Measurements from ENCODE around the gene DNM2. TPM values are rescaled to one million over a fixed set of nuclear protein-coding genes. Genes with fewer than 3 reads are reported as not detected.
"Not testable (repeated sequence)": the region's sequence is repeated elsewhere in the genome, so short reads cannot be mapped to it uniquely, and the experiment has no call there.

The DNM2 gene
- total RNA-seq, 1 donor from 2014 or later = 201 TPM

DNA sequence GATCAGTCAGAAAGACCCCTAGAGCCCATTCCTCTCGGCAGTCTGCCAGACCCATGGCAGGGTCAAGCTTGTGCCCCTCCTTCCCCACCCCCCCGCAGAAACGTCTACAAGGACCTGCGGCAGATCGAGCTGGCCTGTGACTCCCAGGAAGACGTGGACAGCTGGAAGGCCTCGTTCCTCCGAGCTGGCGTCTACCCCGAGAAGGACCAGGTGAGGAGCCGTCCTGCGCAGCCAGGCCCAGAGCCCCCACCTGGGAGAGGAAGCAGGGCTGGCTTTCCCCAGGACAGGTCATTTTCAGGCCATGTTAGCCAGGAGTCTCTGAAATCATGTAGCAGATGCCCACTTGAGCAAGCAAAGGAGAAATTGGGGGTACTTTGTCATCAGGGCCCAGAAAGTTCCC is 105.8 kb downstream of the DNM2 start:
- DNase-seq = peak; percentile 26
- no peak for ATAC-seq
- intact Hi-C loops (cut with micrococcal nuclease) = no loop called here

- peak; percentile 13 for DNase-seq
- intact Hi-C loops (cut with micrococcal nuclease) = no loop called here
- no peak for ATAC-seq
Measured at GRCh38 chr19:10826231-10826630, 108.4 kb downstream of the DNM2 start.

GRCh38 chr19:10826846-10827245 is 109.0 kb downstream of the DNM2 start:
- intact Hi-C loops (cut with micrococcal nuclease) = no loop called here
- DNase-seq (no peak), ATAC-seq (no peak)

DNA sequence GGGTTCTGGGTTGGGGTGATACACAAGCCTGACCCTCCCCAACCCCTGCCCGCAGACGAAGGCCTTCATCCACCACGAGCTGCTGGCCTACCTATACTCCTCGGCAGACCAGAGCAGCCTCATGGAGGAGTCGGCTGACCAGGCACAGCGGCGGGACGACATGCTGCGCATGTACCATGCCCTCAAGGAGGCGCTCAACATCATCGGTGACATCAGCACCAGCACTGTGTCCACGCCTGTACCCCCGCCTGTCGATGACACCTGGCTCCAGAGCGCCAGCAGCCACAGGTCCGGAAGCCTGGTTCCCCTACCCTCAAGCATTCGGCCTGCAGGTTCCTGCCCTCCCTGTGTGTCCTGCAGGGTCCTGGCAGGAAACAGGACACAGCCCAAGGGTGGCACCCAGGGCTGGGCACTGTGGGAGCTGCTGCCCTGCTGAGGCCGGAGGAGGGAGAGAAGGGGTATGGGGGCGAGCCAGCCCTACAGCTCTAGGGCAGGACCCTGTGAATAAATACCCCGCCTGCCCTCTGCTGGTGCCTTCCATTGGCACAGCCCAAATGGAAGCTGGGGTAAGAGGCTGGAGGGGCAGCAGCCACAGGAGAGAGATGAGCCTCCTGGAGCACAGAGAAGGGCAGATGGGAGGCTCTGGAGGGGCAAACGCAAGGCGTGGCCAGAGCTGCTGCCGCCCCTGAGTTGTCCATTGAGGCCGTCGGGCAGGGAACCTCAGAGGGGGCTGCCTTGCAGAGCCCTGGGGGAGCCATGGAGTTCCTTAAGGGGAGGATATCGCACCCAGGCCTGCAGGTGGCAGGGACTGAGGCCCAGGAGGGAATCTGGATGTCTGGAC is 111.3 kb downstream of the DNM2 start:
- intact Hi-C loops (cut with micrococcal nuclease) = no loop called here
- DNase-seq = peak; percentile 31
- ATAC-seq = no peak

DNA sequence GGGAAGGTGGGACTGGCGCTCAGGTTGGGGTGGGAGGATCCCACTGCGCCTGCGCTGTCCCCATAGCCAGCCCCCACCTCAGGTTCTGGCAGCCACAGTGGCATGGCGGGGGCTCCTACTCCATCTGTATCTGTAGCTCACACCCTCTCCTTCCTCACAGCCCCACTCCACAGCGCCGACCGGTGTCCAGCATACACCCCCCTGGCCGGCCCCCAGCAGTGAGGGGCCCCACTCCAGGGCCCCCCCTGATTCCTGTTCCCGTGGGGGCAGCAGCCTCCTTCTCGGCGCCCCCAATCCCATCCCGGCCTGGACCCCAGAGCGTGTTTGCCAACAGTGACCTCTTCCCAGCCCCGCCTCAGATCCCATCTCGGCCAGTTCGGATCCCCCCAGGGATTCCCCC is 112.1 kb downstream of the DNM2 start:
- intact Hi-C loops (cut with micrococcal nuclease) = no loop called here
- DNase-seq = peak; percentile 22
- no peak for ATAC-seq

DNA sequence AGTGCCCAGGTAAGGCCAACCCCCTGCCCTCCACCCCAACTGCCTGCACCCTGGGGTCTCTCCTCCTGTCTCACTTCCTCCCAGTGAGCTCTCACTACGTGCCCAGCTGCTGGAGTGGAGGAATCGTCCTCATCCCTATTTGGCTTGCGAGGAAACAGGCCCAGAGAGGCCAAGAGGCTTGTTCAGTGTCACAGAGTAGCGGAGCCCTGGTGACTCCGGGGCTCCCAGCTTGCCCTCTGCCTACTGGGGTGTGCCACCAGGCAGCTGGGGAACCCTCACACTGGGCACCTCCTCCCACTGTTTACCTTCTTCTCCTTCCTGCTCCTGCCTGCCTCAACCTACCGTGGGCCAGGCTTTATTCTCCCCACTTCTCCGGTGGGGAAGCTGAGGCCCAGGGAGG is 112.5 kb downstream of the DNM2 start:
- no peak for DNase-seq
- intact Hi-C loops (cut with micrococcal nuclease) = no loop called here

DNA sequence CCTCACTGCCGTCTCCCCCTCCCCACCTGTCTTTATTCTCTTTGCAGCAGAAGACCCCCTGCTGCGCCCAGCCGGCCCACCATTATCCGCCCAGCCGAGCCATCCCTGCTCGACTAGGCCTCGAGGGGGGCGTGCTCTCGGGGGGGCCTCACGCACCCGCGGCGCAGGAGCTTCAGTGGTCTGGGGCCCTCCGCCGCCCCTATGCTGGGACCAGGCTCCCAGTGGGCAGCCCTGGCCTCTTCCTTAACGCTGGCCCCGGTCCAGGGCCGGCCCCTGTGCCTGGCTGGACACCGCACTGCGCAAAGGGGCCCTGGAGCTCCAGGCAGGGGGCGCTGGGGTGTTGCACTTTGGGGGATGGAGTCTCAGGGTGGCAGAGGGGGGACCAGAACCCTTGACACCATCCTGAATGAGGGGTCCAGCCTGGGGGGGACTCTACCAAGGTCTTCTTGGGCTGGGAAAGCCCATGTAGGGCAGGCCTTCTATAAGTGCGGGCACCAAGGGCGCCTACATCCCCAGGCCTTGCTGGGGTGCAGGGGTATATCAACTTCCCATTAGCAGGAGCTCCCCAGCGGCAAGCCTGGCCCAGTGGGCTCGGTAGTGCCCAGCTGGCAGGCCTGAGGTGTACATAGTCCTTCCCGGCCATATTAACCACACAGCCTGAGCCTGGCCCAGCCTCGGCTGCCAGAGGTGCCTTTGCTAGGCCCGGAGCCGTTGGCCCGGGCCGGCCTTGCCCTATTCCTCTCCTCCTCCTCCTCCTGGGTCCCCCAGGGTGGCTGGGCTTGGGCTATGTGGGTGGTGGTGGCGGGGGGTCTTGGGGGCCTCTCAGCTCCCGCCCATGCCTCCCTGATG is 113.3 kb downstream of the DNM2 start:
- DNase-seq (no peak), ATAC-seq (no peak)
- intact Hi-C loops (cut with micrococcal nuclease) = no loop called here

More for the DNA sequence above, 112.5 kb downstream of the DNM2 start:
- no peak for ATAC-seq

GRCh38 chr19:10831987-10832938 is 114.4 kb downstream of the DNM2 start:
- intact Hi-C loops (cut with micrococcal nuclease) = no loop called here
- DNase-seq = no peak
- no peak for ATAC-seq

- intact Hi-C loops (cut with micrococcal nuclease) = no loop called here
- ATAC-seq (no peak), DNase-seq (no peak)
Measured at GRCh38 chr19:10832939-10833296, 115.0 kb downstream of the DNM2 start.

DNA sequence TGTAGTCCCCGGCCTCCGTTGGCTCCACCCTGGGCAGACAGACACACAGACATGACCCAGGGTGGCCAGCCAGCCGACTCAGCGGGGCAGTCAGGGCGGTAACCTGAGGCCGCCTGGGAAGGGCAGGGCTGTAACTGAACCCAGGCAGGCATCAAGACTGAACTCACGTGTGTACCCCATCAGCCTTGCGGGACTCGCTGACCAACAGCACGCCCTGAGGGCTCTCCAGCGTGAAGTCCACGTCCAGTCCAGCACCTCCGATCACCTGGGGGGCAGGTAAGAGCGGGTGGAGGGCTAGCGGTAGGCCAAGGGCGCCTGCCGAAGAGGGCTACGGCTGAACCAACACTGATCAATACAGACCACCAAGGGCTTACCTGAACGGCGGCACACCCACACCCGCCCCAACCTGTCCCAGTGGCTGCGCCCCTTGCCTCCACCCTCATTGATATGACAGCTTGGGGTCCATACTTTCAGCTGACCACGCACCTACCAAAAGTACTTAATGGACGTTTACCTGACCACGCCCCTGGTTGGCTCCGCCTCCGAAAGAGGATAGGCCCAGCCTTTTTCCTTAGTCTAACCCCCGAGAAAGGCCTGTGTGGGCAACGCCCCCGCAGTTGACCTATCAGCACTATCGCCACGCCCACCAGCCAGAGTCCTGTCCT is 117.3 kb downstream of the DNM2 start:
- DNase-seq (peak; percentile 61), ATAC-seq (no peak)
- intact Hi-C loops (cut with micrococcal nuclease) = no loop called here

DNA sequence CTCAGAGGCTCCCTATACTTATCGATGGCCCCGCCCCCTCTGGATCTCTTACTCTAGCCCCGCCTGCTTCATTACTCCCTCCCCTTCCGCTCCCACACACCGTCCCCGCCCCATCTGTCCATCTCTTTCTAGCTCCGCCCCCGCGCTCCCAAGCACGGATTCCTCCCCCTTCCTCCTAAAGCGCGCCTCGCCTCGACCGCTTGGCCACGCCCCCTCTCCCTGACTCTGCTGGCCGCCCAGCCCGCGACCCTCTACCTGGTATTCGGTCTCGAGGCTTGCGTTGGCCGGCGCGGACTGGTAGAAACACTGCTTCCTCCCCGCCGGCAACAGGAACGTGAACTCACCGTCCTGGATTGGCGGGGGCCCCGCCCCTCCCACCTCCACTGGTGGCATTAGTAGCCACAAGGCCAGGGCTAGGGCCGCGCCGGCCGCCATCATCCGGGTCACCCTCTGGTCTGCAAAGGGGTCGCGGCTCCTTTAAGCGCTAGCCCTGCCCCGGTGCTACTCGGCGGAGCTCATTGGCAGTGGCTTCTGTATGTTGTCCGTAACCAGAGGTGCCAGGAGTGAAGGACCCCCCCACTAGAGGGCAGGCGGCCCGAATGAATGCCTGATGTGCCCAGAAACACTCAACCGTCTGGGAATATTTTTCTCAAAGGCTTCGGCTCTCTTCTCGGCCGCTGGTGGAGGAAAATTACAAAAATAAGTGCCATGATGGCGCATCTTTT is 118.0 kb downstream of the DNM2 start, which contains the start of gene TMED1:
TMED1 (minus strand) TSS at position 459 of the 725 bp plus-strand sequence; CDS start at position 438, 21 bp downstream.
- ATAC-seq = peak; percentile 91
- peak; percentile 99 for DNase-seq
- intact Hi-C loops (cut with micrococcal nuclease) = no loop called here

- peak; percentile 91 for DNase-seq
- intact Hi-C loops (cut with micrococcal nuclease) = no loop called here
Measured at GRCh38 chr19:10836479-10837330, 118.8 kb downstream of the DNM2 start.

GRCh38 chr19:10837649-10838048 is 119.8 kb downstream of the DNM2 start:
- intact Hi-C loops (cut with micrococcal nuclease); ATAC-seq; DNase-seq: not testable (repeated sequence)

More at GRCh38 chr19:10836479-10837330, 118.8 kb downstream of the DNM2 start:
- ATAC-seq = peak; percentile 60

DNA sequence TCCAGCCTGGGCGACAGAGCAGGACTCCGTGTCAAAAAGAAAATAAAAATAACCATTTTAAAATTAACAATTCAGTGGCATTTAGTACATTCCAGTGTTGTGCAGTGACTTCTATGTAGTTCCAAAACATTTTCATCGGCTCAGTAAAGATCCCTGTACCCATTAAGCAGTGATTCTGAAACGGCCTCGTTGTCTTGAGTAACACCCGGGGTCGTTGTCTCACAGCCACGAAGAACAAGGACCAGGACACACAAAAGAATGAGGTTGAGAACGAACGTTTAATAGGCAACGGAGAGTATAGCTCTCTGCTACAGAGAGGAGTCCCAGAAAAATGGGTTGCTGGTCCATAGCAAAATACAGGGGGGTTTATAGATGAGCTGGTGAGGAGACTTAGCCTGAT is 120.5 kb downstream of the DNM2 start:
- intact Hi-C loops (cut with micrococcal nuclease) = no loop called here
- DNase-seq = no peak
- no peak for ATAC-seq

- DNase-seq (no peak), ATAC-seq (no peak)
- intact Hi-C loops (cut with micrococcal nuclease) = no loop called here
Measured at GRCh38 chr19:10839114-10840050, 121.5 kb downstream of the DNM2 start.

- ATAC-seq (no peak), DNase-seq (no peak)
- intact Hi-C loops (cut with micrococcal nuclease) = no loop called here
Measured at GRCh38 chr19:10842788-10843187, 124.9 kb downstream of the DNM2 start.
